HepG2 (cell line): Measurements from ENCODE around the gene IGFBP5. TPM values are rescaled to one million over a fixed set of nuclear protein-coding genes. Genes with fewer than 3 reads are reported as not detected.

Experiments used
- ATAC-seq: fragments of 200-7000 bp; cut with Tn5 transposase; 3 replicates; pipeline ENCODE4 v1.9.1; 2020; ENCODE audit warnings: mild to moderate bottlenecking, moderate library complexity
- BruUV-seq: library from RNA; stranded (reverse); fragments of 400-500 nt; replicated peaks from 2 replicates; lab custom pipeline; 2021; lab: Mats Ljungman, UMichigan
- CTCF ChIA-PET: fragments of 300-600 bp; formaldehyde crosslinking; extraction: SDS; loops from one replicate; lab custom pipeline; 2021; ENCODE audit warnings: low total read pairs, inconsistent platforms, low intra/inter-chr PET ratio; lab: Yijun Ruan, JAX
- POLR2A ChIA-PET: fragments of 350-600 bp; sonication (Branson Sonifier 250); formaldehyde crosslinking; loops from one replicate; lab custom pipeline; 2020; ENCODE audit warnings: antibody characterized with exemption, inconsistent platforms; lab: Yijun Ruan, JAX
- DNase-seq: peaks from one replicate; pipeline ENCODE4 v3.0.0-alpha.2; 2015; ENCODE audit warnings: low spot score
- FAIRE-seq: peaks from 3 replicates; lab custom pipeline; 2011; peaks lifted over from hg19 to GRCh38; lab: Jason Lieb, UNC
- H2AFZ ChIP-seq: one replicate; pipeline ENCODE4 v1.6.1; 2011; ENCODE audit warnings: low read length, inconsistent platforms
- H3K27ac ChIP-seq: fragments of 300-600 bp; 3 replicates; pipeline ENCODE4 v1.8.0; 2011; ENCODE audit warnings: mixed run types, mild to moderate bottlenecking, mixed read lengths, low read length, inconsistent platforms; ENCODE audit not compliant: insufficient read depth; ENCODE audit errors: extremely low read length
- H3K27me3 ChIP-seq, 2 experiments: fragments of 200-600 bp in 1 of 2; 2 replicates in 1 of 2; 3 replicates in 1 of 2; pipeline versions ENCODE4 v1.6.0 to v1.8.0; 2011; ENCODE audit warnings: low read length in 2 of 2, mild to moderate bottlenecking in 2 of 2, moderate library complexity in 2 of 2, inconsistent platforms in 1 of 2; ENCODE audit not compliant: insufficient read depth in 2 of 2, control insufficient read depth in 1 of 2
- H3K36me3 ChIP-seq, 2 experiments: fragments of 200-600 bp in 1 of 2; replicated peaks in 1 of 2; 2 replicates in 1 of 2; 3 replicates in 1 of 2; pipeline versions ENCODE4 v1.5.1 to v1.8.0; 2011; ENCODE audit warnings: low read length in 2 of 2, inconsistent platforms in 1 of 2; ENCODE audit not compliant: insufficient read depth in 2 of 2, control insufficient read depth in 1 of 2
- H3K4me1 ChIP-seq: 2 replicates; pipeline ENCODE4 v1.5.1; 2012; ENCODE audit warnings: low read length, inconsistent platforms; ENCODE audit not compliant: insufficient read depth
- H3K4me2 ChIP-seq: 2 replicates; pipeline ENCODE4 v1.6.0; 2011; ENCODE audit warnings: low read depth, low read length, inconsistent platforms
- H3K4me3 ChIP-seq, 3 experiments: fragments of 200-600 bp in 1 of 3; sonication (generic), shearing (Covaris generic) in 1 of 3; replicated peaks in 1 of 3; 2 replicates each; pipeline ENCODE4 v1.5.1; 2011 to 2016; ENCODE audit warnings: low read length in 3 of 3, inconsistent platforms in 2 of 3, low read depth in 2 of 3, mild to moderate bottlenecking in 2 of 3, control low read depth in 1 of 3, mixed read lengths in 1 of 3; ENCODE audit not compliant: insufficient read depth in 1 of 3
- H3K79me2 ChIP-seq: one replicate; pipeline ENCODE4 v1.6.1; 2011; ENCODE audit warnings: low read length, inconsistent platforms; ENCODE audit not compliant: insufficient read depth
- H3K9ac ChIP-seq: 2 replicates; pipeline ENCODE4 v1.6.0; 2011; ENCODE audit warnings: mild to moderate bottlenecking, low read depth, low read length, inconsistent platforms; ENCODE audit not compliant: insufficient read depth
- H3K9me3 ChIP-seq: 2 replicates; pipeline ENCODE4 v1.5.1; 2012; ENCODE audit warnings: mild to moderate bottlenecking, low read length
- H4K20me1 ChIP-seq: 2 replicates; pipeline ENCODE4 v1.6.0; 2011; ENCODE audit warnings: inconsistent platforms, mild to moderate bottlenecking, low read length, moderate library complexity; ENCODE audit not compliant: insufficient read depth
- ASH2L ChIP-seq: fragments of 300-600, 200-600 bp; sonication (generic); IDR thresholded peaks from 2 replicates; pipeline ENCODE4 v1.7.0; 2017; ENCODE audit warnings: low read depth, mild to moderate bottlenecking, moderate library complexity, mixed read lengths, low read length; ENCODE audit not compliant: insufficient read length
- NFE2L1 ChIP-seq: sonication (generic); formaldehyde crosslinking; IDR thresholded peaks from 2 replicates; pipeline ENCODE4 v1.4.0; 2020; ENCODE audit warnings: missing genetic modification reagents, mild to moderate bottlenecking, borderline replicate concordance
- THAP7 ChIP-seq: sonication (generic); formaldehyde crosslinking; IDR thresholded peaks from 2 replicates; pipeline ENCODE4 v1.8.1; 2023; ENCODE audit warnings: mild to moderate bottlenecking, missing genetic modification reagents
- ZNF280D ChIP-seq: sonication (generic); formaldehyde crosslinking; IDR thresholded peaks from 2 replicates; pipeline ENCODE4 v1.5.1; 2020; ENCODE audit warnings: mild to moderate bottlenecking, missing genetic modification reagents
- ZNF317 ChIP-seq: sonication (generic); formaldehyde crosslinking; IDR thresholded peaks from 2 replicates; pipeline ENCODE4 v1.5.0; 2020; ENCODE audit warnings: mild to moderate bottlenecking, missing genetic modification reagents
- ZNF660 ChIP-seq: sonication (generic); formaldehyde crosslinking; IDR thresholded peaks from 2 replicates; pipeline ENCODE4 v1.5.1; 2020; ENCODE audit warnings: mild to moderate bottlenecking, low read depth, missing genetic modification reagents, borderline replicate concordance
- WGBS: methylation state at CpG from one replicate; pipeline ENCODE4 v1.1.6; 2017; ENCODE audit warnings: low lambda C conversion rate; 5-methylcytosine and 5-hydroxymethylcytosine counted together
- in situ Hi-C: cut with HindIII; loops from 2 replicates; pipeline ENCODE4 v1.10.0; 2017; ENCODE audit warnings: low pct_unique_long_range_greater_than_20kb; ENCODE audit not compliant: extremely low pct_ligation_motif_present
- intact Hi-C: fragments of 100-400 bp; cut with micrococcal nuclease; formaldehyde crosslinking; loops from one replicate; pipeline ENCODE4 v1.10.0; 2022; ENCODE audit not compliant: unreplicated experiment
- polyA plus RNA-seq, 8 experiments: library from polyadenylated mRNA; depleted of rRNA in 3 of 8; stranded (reverse) in 7 of 8; unstranded in 1 of 8; fragments of >200 nt; fragmentation: Illumina TruSeq in 4 of 8; extraction: Trizol in 4 of 8; gene quantifications; 2 replicates each; pipeline versions ENCODE4 v1.2.1 to v1.2.3, GENCODE V29; 2011 to 2016; ENCODE audit warnings: low read depth in 4 of 8, missing spikeins in 1 of 8, mixed read lengths in 1 of 8; ENCODE audit not compliant: insufficient read depth in 1 of 8
- total RNA-seq, 5 experiments: library from RNA; depleted of rRNA; stranded (reverse); fragments of >200 nt; fragmentation: Illumina TruSeq; extraction: Trizol; gene quantifications; 2 replicates each; pipeline ENCODE4 v1.2.3, GENCODE V29; 2016; ENCODE audit warnings: low read depth in 1 of 5
- TF ChIP-seq, protein P1 (sequence below): sonication (generic); formaldehyde crosslinking; IDR thresholded peaks from 2 replicates; pipeline ENCODE4 v1.4.0; 2020; ENCODE audit warnings: mild to moderate bottlenecking, missing genetic modification reagents

The IGFBP5 gene
- total and polyA plus RNA-seq, 2 of the 13 experiments (the other 11 are each of a cell fraction or from before 2014, with no cell fraction given): 0.15 TPM; not detected in 1

DNA sequence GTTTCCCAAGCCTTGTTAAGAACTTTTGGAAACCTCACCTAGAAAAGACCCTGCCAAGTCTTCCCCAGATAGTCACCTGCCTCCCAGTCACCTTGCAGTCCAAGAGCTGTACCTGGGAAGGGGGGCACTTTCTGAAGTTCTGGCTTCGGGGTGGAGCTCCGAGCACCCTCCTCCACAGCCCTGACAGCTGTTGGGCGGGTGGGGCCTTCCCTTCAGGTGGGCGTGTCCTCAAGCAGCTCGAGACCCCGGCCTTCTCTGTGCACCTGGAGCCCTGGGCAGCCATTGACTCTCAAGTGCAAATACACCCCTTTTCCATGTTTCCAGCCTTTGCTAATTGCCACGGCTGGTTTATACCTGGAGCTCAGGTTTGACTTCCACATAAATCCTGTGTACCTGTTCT lies 37.0 kb upstream of the IGFBP5 start:
- in situ Hi-C loops: no loop called here
- H3K4me1 ChIP-seq: no peaks in the 10 kb centered on the region
- H3K9ac ChIP-seq: no peak overlapping the region
- DNase-seq: no peak
- FAIRE-seq: no peak
- H3K9me3 ChIP-seq: no peaks in the 10 kb centered on the region
- no peak for TF ChIP-seq NFE2L1 (CRISPR knock-in tag)
- H3K36me3 ChIP-seq: no peaks in the 10 kb centered on the region
- BruUV-seq: no TSS peak
- WGBS: 8% methylated on average over 5 of the region's 7 CpGs
- no peak overlapping the region for H2AFZ ChIP-seq
- ChIA-PET POLR2A (no interaction called here), CTCF (no interaction called here)
- H3K4me2 ChIP-seq: no peak overlapping the region
- no peak overlapping the region for H3K27ac ChIP-seq
- no peak for ATAC-seq
- H3K79me2 ChIP-seq: no peaks in the 10 kb centered on the region
- no peaks in the 10 kb centered on the region for H4K20me1 ChIP-seq
- intact Hi-C loops: no loop called here
- peaks cover 0 to 25% of the 10 kb centered on the region in 2 experiments; a peak in 1 of 5 replicates for H3K27me3 ChIP-seq
- no peak overlapping the region for H3K4me3 ChIP-seq

DNA sequence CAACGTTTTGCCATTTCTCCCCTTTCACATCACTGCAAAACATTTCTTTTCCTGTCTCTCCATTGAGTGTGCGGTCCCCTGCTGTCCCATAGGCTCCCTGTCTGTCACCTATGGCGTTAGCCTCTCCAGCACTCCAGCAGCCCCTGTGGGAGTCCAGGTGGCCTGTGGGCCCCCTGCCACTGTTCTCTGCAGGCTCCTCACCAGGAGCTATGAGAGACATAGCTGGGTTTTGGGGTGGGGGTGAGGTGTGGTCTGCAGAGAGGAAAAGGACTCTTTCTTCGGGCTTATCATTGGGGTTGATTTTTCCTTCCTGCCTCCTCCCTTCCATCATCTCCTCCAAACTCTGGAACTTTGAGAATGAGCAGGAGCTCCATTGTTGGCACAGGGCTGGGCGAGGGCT lies 36.1 kb upstream of the IGFBP5 start:
- WGBS: 17% methylated on average over 5 of the region's 5 CpGs
- CTCF ChIA-PET: no interaction called here
- no peak overlapping the region for H3K9ac ChIP-seq
- H3K4me3 ChIP-seq: no peak overlapping the region
- in situ Hi-C loops: no loop called here
- H4K20me1 ChIP-seq: no peaks in the 10 kb centered on the region
- TF ChIP-seq ZNF280D (CRISPR knock-in tag) (no peak), THAP7 (CRISPR knock-in tag) (no peak), ASH2L (no peak), ZNF317 (CRISPR knock-in tag) (no peak), ZNF660 (no peak)
- TF ChIP-seq, protein P1, sequence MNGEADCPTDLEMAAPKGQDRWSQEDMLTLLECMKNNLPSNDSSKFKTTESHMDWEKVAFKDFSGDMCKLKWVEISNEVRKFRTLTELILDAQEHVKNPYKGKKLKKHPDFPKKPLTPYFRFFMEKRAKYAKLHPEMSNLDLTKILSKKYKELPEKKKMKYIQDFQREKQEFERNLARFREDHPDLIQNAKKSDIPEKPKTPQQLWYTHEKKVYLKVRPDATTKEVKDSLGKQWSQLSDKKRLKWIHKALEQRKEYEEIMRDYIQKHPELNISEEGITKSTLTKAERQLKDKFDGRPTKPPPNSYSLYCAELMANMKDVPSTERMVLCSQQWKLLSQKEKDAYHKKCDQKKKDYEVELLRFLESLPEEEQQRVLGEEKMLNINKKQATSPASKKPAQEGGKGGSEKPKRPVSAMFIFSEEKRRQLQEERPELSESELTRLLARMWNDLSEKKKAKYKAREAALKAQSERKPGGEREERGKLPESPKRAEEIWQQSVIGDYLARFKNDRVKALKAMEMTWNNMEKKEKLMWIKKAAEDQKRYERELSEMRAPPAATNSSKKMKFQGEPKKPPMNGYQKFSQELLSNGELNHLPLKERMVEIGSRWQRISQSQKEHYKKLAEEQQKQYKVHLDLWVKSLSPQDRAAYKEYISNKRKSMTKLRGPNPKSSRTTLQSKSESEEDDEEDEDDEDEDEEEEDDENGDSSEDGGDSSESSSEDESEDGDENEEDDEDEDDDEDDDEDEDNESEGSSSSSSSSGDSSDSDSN (CRISPR knock-in tag): no peak
- TF ChIP-seq, all 625 proteins: peak for 0
- no TSS peak for BruUV-seq
- Histone ChIP-seq H3K4me2 (no peak overlapping the region), H3K4me1 (no peaks in the 10 kb centered on the region), H3K36me3 (no peaks in the 10 kb centered on the region), H2AFZ (no peak overlapping the region), H3K27ac (no peak overlapping the region), H3K9me3 (no peaks in the 10 kb centered on the region), H3K79me2 (no peaks in the 10 kb centered on the region), H3K27me3 (peaks cover 0 to 25% of the 10 kb centered on the region in 2 experiments; a peak in 1 of 5 replicates)
- intact Hi-C loops: no loop called here
- FAIRE-seq (no peak), ATAC-seq (no peak), DNase-seq (no peak)
- POLR2A ChIA-PET: no interaction called here
